Tibial artery (tissue), 4 donors: ENCODE data around the gene CSNK2A1.
A peak's percentile ranks its signal among the peaks of the same experiment; 100 is the strongest.
"Not testable (repeated sequence)": the region's sequence is repeated elsewhere in the genome, so short reads cannot be mapped to it uniquely, and the experiment has no call there.

Experiments used
- DNase-seq, 2 donors: peaks; one replicate each; pipeline ENCODE4 v3.0.0-alpha.2; 2019
- H3K27ac ChIP-seq, 2 donors: fragments of 200-600 bp; sonication (generic) in 1 of 2; 1 replicate in 1 of 2; 2 replicates in 1 of 2; pipeline ENCODE4 v1.5.1; 2018 to 2019; ENCODE audit warnings: mild to moderate bottlenecking in 1 of 2
- H3K27me3 ChIP-seq, 2 donors: fragments of 200-600 bp; sonication (generic) in 1 of 2; one replicate each; pipeline versions ENCODE4 v1.5.1 to v1.6.0; 2016 to 2019
- H3K36me3 ChIP-seq, 3 donors: fragments of 200-600 bp; sonication (generic) in 2 of 3; one replicate each; pipeline ENCODE4 v1.5.1; 2016 to 2019; ENCODE audit warnings: mild to moderate bottlenecking in 2 of 3
- H3K4me1 ChIP-seq, 4 donors: fragments of 200-600 bp; sonication (generic) in 2 of 4; 1 replicate in 3 of 4; 2 replicates in 1 of 4; pipeline ENCODE4 v1.5.1; 2016 to 2019
- H3K4me3 ChIP-seq, 2 donors: fragments of 200-600 bp; sonication (generic) in 1 of 2; 1 replicate in 1 of 2; 2 replicates in 1 of 2; pipeline ENCODE4 v1.5.1; 2018 to 2019; ENCODE audit warnings: mild to moderate bottlenecking in 2 of 2
- H3K9me3 ChIP-seq, 3 donors: fragments of 200-600 bp; sonication (generic) in 1 of 3; one replicate each; pipeline ENCODE4 v1.5.1; 2016 to 2019
- intact Hi-C: fragments of 100-400 bp; cut with DNase I; formaldehyde crosslinking; loops from one replicate; pipeline ENCODE4 v1.15.0; 2023; ENCODE audit warnings: low total_unique reads
- TF ChIP-seq, protein P1 (sequence below), 2 experiments: fragments of 200-600 bp in 1 of 2; fragments of 450-650 bp in 1 of 2; IDR thresholded peaks; one replicate each; pipeline ENCODE4 v1.5.1; 2017 to 2019; ENCODE audit warnings: antibody characterized with exemption in 2 of 2, mild to moderate bottlenecking in 1 of 2, moderate library complexity in 1 of 2

CSNK2A1 gene

GRCh38 chr20:480044-480443 is 63.5 kb downstream of the CSNK2A1 start:
- peaks cover 15 to 36% (median 26%) of the 10 kb centered on the region in 3 donors for H3K36me3 ChIP-seq
- intact Hi-C loops = loop anchor here (5.0 kb wide), 1 partner anchor 123 kb away; no protein-coding TSS in a partner anchor
- TF ChIP-seq, protein P1, sequence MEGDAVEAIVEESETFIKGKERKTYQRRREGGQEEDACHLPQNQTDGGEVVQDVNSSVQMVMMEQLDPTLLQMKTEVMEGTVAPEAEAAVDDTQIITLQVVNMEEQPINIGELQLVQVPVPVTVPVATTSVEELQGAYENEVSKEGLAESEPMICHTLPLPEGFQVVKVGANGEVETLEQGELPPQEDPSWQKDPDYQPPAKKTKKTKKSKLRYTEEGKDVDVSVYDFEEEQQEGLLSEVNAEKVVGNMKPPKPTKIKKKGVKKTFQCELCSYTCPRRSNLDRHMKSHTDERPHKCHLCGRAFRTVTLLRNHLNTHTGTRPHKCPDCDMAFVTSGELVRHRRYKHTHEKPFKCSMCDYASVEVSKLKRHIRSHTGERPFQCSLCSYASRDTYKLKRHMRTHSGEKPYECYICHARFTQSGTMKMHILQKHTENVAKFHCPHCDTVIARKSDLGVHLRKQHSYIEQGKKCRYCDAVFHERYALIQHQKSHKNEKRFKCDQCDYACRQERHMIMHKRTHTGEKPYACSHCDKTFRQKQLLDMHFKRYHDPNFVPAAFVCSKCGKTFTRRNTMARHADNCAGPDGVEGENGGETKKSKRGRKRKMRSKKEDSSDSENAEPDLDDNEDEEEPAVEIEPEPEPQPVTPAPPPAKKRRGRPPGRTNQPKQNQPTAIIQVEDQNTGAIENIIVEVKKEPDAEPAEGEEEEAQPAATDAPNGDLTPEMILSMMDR (IDR thresholded peaks at IDR 0.05) = no peak

DNA sequence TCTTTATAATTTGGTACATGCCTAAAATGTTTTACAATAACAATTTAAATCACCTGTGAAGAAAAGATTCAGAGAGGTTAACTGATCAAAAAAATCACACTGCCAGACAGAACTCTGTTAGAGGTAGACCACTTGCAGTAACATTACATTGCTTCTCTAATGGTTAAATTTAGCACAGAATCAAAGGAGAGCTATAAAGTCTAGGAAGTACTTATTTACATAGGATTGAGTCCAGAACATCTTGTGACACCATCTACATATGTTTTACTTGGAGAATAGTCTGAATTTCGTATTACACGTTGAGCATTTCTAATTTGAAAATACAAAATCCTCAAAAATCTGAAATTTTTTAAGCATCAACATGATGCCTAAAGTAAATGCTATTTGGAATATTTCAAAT is 64.1 kb downstream of the CSNK2A1 start:
- DNase-seq = no peak
- no peaks in the 10 kb centered on the region for H3K9me3 ChIP-seq
- no peak overlapping the region for H3K27ac ChIP-seq
- H3K27me3 ChIP-seq = no peaks in the 10 kb centered on the region
- peaks cover 15 to 32% (median 24%) of the 10 kb centered on the region in 3 donors for H3K36me3 ChIP-seq
- TF ChIP-seq, protein P1 (IDR thresholded peaks at IDR 0.05) = no peak
- intact Hi-C loops = no loop called here
- peaks cover 0 to 20% (median 16%) of the 10 kb centered on the region in 4 donors for H3K4me1 ChIP-seq
- no peak overlapping the region for H3K4me3 ChIP-seq

More at GRCh38 chr20:480044-480443, 63.5 kb downstream of the CSNK2A1 start:
- H3K27me3 ChIP-seq = no peaks in the 10 kb centered on the region
- H3K4me1 ChIP-seq = peaks cover 0 to 21% (median 16%) of the 10 kb centered on the region in 4 donors
- no peak for DNase-seq
- H3K27ac ChIP-seq = no peak overlapping the region
- no peak overlapping the region for H3K4me3 ChIP-seq
- H3K9me3 ChIP-seq = no peaks in the 10 kb centered on the region

GRCh38 chr20:478949-479429 is 64.6 kb downstream of the CSNK2A1 start:
- Histone ChIP-seq H3K36me3 (peaks cover 15 to 27% (median 19%) of the 10 kb centered on the region in 3 donors), H3K4me3 (no peak overlapping the region), H3K9me3 (no peaks in the 10 kb centered on the region), H3K27ac (no peak overlapping the region), H3K27me3 (no peaks in the 10 kb centered on the region), H3K4me1 (peaks cover 0 to 15% (median 13%) of the 10 kb centered on the region in 4 donors)
- intact Hi-C loops = no loop called here
- TF ChIP-seq, protein P1 (IDR thresholded peaks at IDR 0.05) = peak; percentile 65 to 71
- DNase-seq = no peak

GRCh38 chr20:478010-478948 is 65.3 kb downstream of the CSNK2A1 start:
- H3K36me3 ChIP-seq = peaks cover 14 to 20% (median 15%) of the 10 kb centered on the region in 3 donors
- no peak overlapping the region for H3K4me3 ChIP-seq
- no peak overlapping the region for H3K27ac ChIP-seq
- intact Hi-C loops = no loop called here
- TF ChIP-seq, protein P1 (IDR thresholded peaks at IDR 0.05) = no peak
- H3K9me3 ChIP-seq = no peaks in the 10 kb centered on the region
- DNase-seq = no peak
- peaks cover 0 to 11% (median 9%) of the 10 kb centered on the region in 4 donors for H3K4me1 ChIP-seq
- no peaks in the 10 kb centered on the region for H3K27me3 ChIP-seq

- peaks cover 0 to 11% (median 9%) of the 10 kb centered on the region in 4 donors for H3K4me1 ChIP-seq
- H3K4me3 ChIP-seq, H3K36me3 ChIP-seq, H3K27ac ChIP-seq, H3K27me3 ChIP-seq, intact Hi-C loops, DNase-seq, H3K9me3 ChIP-seq: not testable (repeated sequence)
Observed at GRCh38 chr20:476561-477249, 66.9 kb downstream of the CSNK2A1 start.
